Measurements from ENCODE around the gene MAGI3.

GRCh38 chr1:113660088-113660487 is 269.8 kb downstream of the MAGI3 start:
- TF ChIP-seq, protein P1, sequence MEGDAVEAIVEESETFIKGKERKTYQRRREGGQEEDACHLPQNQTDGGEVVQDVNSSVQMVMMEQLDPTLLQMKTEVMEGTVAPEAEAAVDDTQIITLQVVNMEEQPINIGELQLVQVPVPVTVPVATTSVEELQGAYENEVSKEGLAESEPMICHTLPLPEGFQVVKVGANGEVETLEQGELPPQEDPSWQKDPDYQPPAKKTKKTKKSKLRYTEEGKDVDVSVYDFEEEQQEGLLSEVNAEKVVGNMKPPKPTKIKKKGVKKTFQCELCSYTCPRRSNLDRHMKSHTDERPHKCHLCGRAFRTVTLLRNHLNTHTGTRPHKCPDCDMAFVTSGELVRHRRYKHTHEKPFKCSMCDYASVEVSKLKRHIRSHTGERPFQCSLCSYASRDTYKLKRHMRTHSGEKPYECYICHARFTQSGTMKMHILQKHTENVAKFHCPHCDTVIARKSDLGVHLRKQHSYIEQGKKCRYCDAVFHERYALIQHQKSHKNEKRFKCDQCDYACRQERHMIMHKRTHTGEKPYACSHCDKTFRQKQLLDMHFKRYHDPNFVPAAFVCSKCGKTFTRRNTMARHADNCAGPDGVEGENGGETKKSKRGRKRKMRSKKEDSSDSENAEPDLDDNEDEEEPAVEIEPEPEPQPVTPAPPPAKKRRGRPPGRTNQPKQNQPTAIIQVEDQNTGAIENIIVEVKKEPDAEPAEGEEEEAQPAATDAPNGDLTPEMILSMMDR (IDR thresholded peaks at IDR 0.05): no peak
- TF ChIP-seq POLR2A (IDR thresholded peaks at IDR 0.05): no peak
